NCI-H748 (cell line): ENCODE results near the gene ST6GALNAC6.

Source experiments
- DNase-seq: peaks from one replicate; lab custom pipeline; 2025; ENCODE audit not compliant: unreplicated experiment; lab: John Stamatoyannopoulos, UW

ST6GALNAC6 gene

GRCh38 chr9:127899128-127899943 is at the start of gene ST6GALNAC6:
Gene ST6GALNAC6, minus strand, starts transcription at chr9:127899603. Its CDS starts 1,622 bp downstream, at chr9:127897981.
- DNase-seq: peak; percentile 82

GRCh38 chr9:127947841-127948710 is 48.7 kb upstream of the ST6GALNAC6 start:
- no peak for DNase-seq

- DNase-seq: no peak
These were observed 47.3 kb upstream of the ST6GALNAC6 start for GRCh38 chr9:127946728-127947127.

GRCh38 chr9:127945942-127946341 is 46.5 kb upstream of the ST6GALNAC6 start:
- no peak for DNase-seq

- no peak for DNase-seq
These were observed 45.9 kb upstream of the ST6GALNAC6 start for GRCh38 chr9:127945338-127945737.

GRCh38 chr9:127944586-127945218 is 45.3 kb upstream of the ST6GALNAC6 start:
- no peak for DNase-seq

- peak; percentile 89 for DNase-seq
These were observed 44.3 kb upstream of the ST6GALNAC6 start for GRCh38 chr9:127943731-127944144.

- DNase-seq: no peak
These were observed 43.7 kb upstream of the ST6GALNAC6 start for GRCh38 chr9:127943011-127943662.

GRCh38 chr9:127942216-127943010 is 43.0 kb upstream of the ST6GALNAC6 start:
- peak; percentile 60 for DNase-seq

- no peak for DNase-seq
These were observed 42.5 kb upstream of the ST6GALNAC6 start for GRCh38 chr9:127941961-127942215.

GRCh38 chr9:127941062-127941960 is 41.9 kb upstream of the ST6GALNAC6 start:
- no peak for DNase-seq

- DNase-seq: no peak
These were observed 41.2 kb upstream of the ST6GALNAC6 start for GRCh38 chr9:127940593-127940992.

GRCh38 chr9:127938298-127938690 is 38.9 kb upstream of the ST6GALNAC6 start:
- DNase-seq: no peak

- DNase-seq: peak; percentile 89
These were observed 38.2 kb upstream of the ST6GALNAC6 start, which contains the start of gene DPM2 for GRCh38 chr9:127937388-127938297. Gene DPM2, minus strand, starts transcription at chr9:127937854. Its CDS starts 34 bp downstream, at chr9:127937820.

GRCh38 chr9:127937056-127937387 is 37.6 kb upstream of the ST6GALNAC6 start:
- DNase-seq: no peak

- no peak for DNase-seq
These were observed 37.0 kb upstream of the ST6GALNAC6 start for GRCh38 chr9:127936347-127936852.

GRCh38 chr9:127935765-127936221 is 36.4 kb upstream of the ST6GALNAC6 start:
- DNase-seq: no peak

GRCh38 chr9:127934986-127935385 is 35.6 kb upstream of the ST6GALNAC6 start:
- DNase-seq: no peak
